Spleen (tissue), 11 donors: ENCODE results near the gene SLC9B2. TPM values are rescaled to one million over a fixed set of nuclear protein-coding genes. Genes with fewer than 3 reads are reported as not detected.
A peak's percentile ranks its signal among the peaks of the same experiment; 100 is the strongest.

Experiments used
- DNase-seq: peaks from one replicate; pipeline ENCODE4 v3.0.0-alpha.2; 2020
- H3K27ac ChIP-seq, 8 donors: fragments of 200-600 bp; sonication (generic) in 7 of 8; 1 replicate in 4 of 8; 2 replicates in 4 of 8; pipeline versions ENCODE4 v1.5.0 to v1.8.0; 2016 to 2021; ENCODE audit warnings: inconsistent platforms in 4 of 8, mild to moderate bottlenecking in 4 of 8, moderate library complexity in 1 of 8
- H3K27me3 ChIP-seq, 7 donors: fragments of 200-600 bp; sonication (generic) in 6 of 7; replicated peaks in 1 of 7; 1 replicate in 4 of 7; 2 replicates in 3 of 7; pipeline versions ENCODE4 v1.5.0 to v1.8.0; 2016 to 2021; ENCODE audit warnings: inconsistent platforms in 3 of 7, mild to moderate bottlenecking in 1 of 7
- H3K36me3 ChIP-seq, 6 donors: fragments of 200-600 bp; sonication (generic) in 5 of 6; 1 replicate in 4 of 6; 2 replicates in 2 of 6; pipeline versions ENCODE4 v1.5.0 to v1.8.0; 2016 to 2021; ENCODE audit warnings: inconsistent platforms in 2 of 6
- H3K4me1 ChIP-seq, 6 donors: fragments of 200-600 bp; sonication (generic) in 5 of 6; 1 replicate in 3 of 6; 2 replicates in 3 of 6; pipeline versions ENCODE4 v1.5.0 to v1.8.0; 2016 to 2021; ENCODE audit warnings: inconsistent platforms in 3 of 6
- H3K4me3 ChIP-seq, 8 donors: fragments of 200-600 bp; sonication (generic) in 7 of 8; 1 replicate in 4 of 8; 2 replicates in 4 of 8; pipeline versions ENCODE4 v1.5.0 to v1.8.0; 2016 to 2021; ENCODE audit warnings: inconsistent platforms in 4 of 8, mild to moderate bottlenecking in 4 of 8, moderate library complexity in 2 of 8
- H3K9me3 ChIP-seq, 8 donors: fragments of 200-600 bp; sonication (generic) in 7 of 8; 1 replicate in 4 of 8; 2 replicates in 4 of 8; pipeline versions ENCODE4 v1.5.0 to v1.8.0; 2016 to 2021; ENCODE audit warnings: inconsistent platforms in 4 of 8
- CTCF ChIP-seq, 11 experiments: fragments of 200-600 bp in 7 of 11; fragments of 450-650 bp in 4 of 11; sonication (generic) in 4 of 11; IDR thresholded peaks in 8 of 11; conservative IDR thresholded peaks in 3 of 11; 1 replicate in 7 of 11; 2 replicates in 4 of 11; pipeline versions ENCODE4 v1.4.0 to v1.8.0; 2016 to 2021; ENCODE audit warnings: antibody characterized with exemption in 11 of 11, inconsistent platforms in 4 of 11, mild to moderate bottlenecking in 1 of 11
- POLR2A ChIP-seq, 3 donors: fragments of 450-650 bp; IDR thresholded peaks; one replicate each; pipeline ENCODE4 v1.5.1; 2017; ENCODE audit warnings: antibody characterized with exemption in 3 of 3, mild to moderate bottlenecking in 1 of 3
- POLR2AphosphoS5 ChIP-seq, 3 donors: sonication (generic); formaldehyde crosslinking; IDR thresholded peaks; one replicate each; pipeline ENCODE4 v1.5.1; 2017; ENCODE audit warnings: antibody characterized with exemption in 3 of 3
- WGBS, 5 donors: extraction: QIAGEN DNeasy Blood & Tissue Kit in 3 of 5; methylation state at CpG; one replicate each; pipeline versions ENCODE4 v1.1.5 to v1.1.7; 2013 to 2018; 5-methylcytosine and 5-hydroxymethylcytosine counted together
- intact Hi-C: fragments of 100-400 bp; cut with DNase I; formaldehyde crosslinking; loops from one replicate; pipeline ENCODE4 v1.15.0; 2023; ENCODE audit warnings: low total_unique reads
- polyA plus RNA-seq, 3 donors: library from polyadenylated mRNA; stranded (reverse); fragments of 200-250 nt; gene quantifications; one replicate each; pipeline ENCODE4 v1.2.1, GENCODE V29; 2013
- total RNA-seq, 7 donors: library from RNA; depleted of rRNA in 3 of 7; stranded (reverse); fragments of >200 nt in 3 of 7; fragmentation: NEBNext Ultra II Directional in 4 of 7; extraction: Animal tissue kit (Norgen Biotek cat#: 25700) in 4 of 7; gene quantifications; one replicate each; pipeline versions ENCODE4 v1.1.0 to v1.2.1, GENCODE V29; 2016 to 2021
- donor health status: healthy with polysubstance abuse.
- donor health status: DM: no; HTN: no; CAD: no; lungs with moderate emphysema.
- donor health status: DM: no; HTN: no; CAD: no.
- donor health status: Bipolar disorder and iron deficiency.
- donor health status: healthy.
- donor health status: DM: no; HTN: no; CAD: no.
- donor health status: DM: yes; HTN: yes; CAD: no.

SLC9B2 gene
- total and polyA plus RNA-seq, 10 donors = 6.4 to 17.0 (median 12.5) TPM

GRCh38 chr4:103079621-103080020 lies 3.1 kb upstream of the SLC9B2 start:
- TF ChIP-seq CTCF (IDR thresholded peaks at IDR 0.05 in 8 of 11, conservative IDR thresholded peaks at IDR 0.05 in 3 of 11) (no peak), POLR2A (IDR thresholded peaks at IDR 0.05) (no peak), POLR2AphosphoS5 (IDR thresholded peaks at IDR 0.05) (no peak)
- Histone ChIP-seq H3K4me3 (no peak overlapping the region), H3K27me3 (no peaks in the 10 kb centered on the region), H3K4me1 (peaks cover 15 to 28% (median 23%) of the 10 kb centered on the region in 6 donors), H3K36me3 (peaks cover 0 to 38% (median 6%) of the 10 kb centered on the region in 6 donors), H3K27ac (no peak overlapping the region), H3K9me3 (no peaks in the 10 kb centered on the region)
- intact Hi-C loops = no loop called here
- WGBS, 5 donors = 82 to 100% (median 90%) methylated on average over 1 of the region's 1 CpG
- no peak for DNase-seq

GRCh38 chr4:103075894-103076746 lies 441 bp downstream of the SLC9B2 start:
- WGBS, 5 donors = 0 to 1% (median 0%) methylated on average over 25 to 82 of the region's 82 CpGs
- Histone ChIP-seq H3K9me3 (no peaks in the 10 kb centered on the region), H3K36me3 (peaks cover 0 to 10% (median under 1%) of the 10 kb centered on the region in 6 donors), H3K4me3 (peak overlapping the region; percentile 17 to 85 (median 66)), H3K27me3 (no peaks in the 10 kb centered on the region), H3K27ac (peak overlapping the region; percentile 80 to 94 (median 90)), H3K4me1 (peaks cover 15 to 41% (median 27%) of the 10 kb centered on the region in 6 donors)
- peak; percentile 91 for DNase-seq
- peak; percentile 51 to 79 (median 71) for TF ChIP-seq POLR2AphosphoS5 (IDR thresholded peaks at IDR 0.05)
- TF ChIP-seq CTCF (IDR thresholded peaks at IDR 0.05 in 8 of 11, conservative IDR thresholded peaks at IDR 0.05 in 3 of 11) = no peak
- TF ChIP-seq POLR2A (IDR thresholded peaks at IDR 0.05) = no peak
- intact Hi-C loops = no loop called here

GRCh38 chr4:103075435-103075893 lies 1.1 kb downstream of the SLC9B2 start:
- Histone ChIP-seq H3K9me3 (no peaks in the 10 kb centered on the region), H3K4me3 (peak overlapping the region; percentile 17 to 85 (median 66)), H3K27me3 (no peaks in the 10 kb centered on the region), H3K36me3 (peaks cover 0 to 3% (median 0%) of the 10 kb centered on the region in 6 donors), H3K27ac (peak overlapping the region; percentile 80 to 94 (median 90)), H3K4me1 (peaks cover 15 to 41% (median 27%) of the 10 kb centered on the region in 6 donors)
- DNase-seq = no peak
- TF ChIP-seq CTCF (IDR thresholded peaks at IDR 0.05 in 8 of 11, conservative IDR thresholded peaks at IDR 0.05 in 3 of 11) = no peak
- no peak for TF ChIP-seq POLR2AphosphoS5 (IDR thresholded peaks at IDR 0.05)
- TF ChIP-seq POLR2A (IDR thresholded peaks at IDR 0.05) = no peak
- intact Hi-C loops = no loop called here
- WGBS, 5 donors = 16 to 36% (median 18%) methylated on average over 4 of the region's 4 CpGs
